Testis (tissue), 3 donors: ENCODE data around the gene MTFMT. TPM values are rescaled to one million over a fixed set of nuclear protein-coding genes. Genes with fewer than 3 reads are reported as not detected.
"Not testable (repeated sequence)": the region's sequence is repeated elsewhere in the genome, so short reads cannot be mapped to it uniquely, and the experiment has no call there.

ENCODE experiments used
- DNase-seq: peaks from one replicate; pipeline ENCODE4 v3.0.0-alpha.2; 2019
- H3K27ac ChIP-seq, 2 donors: fragments of 200-600 bp; sonication (generic); one replicate each; pipeline ENCODE4 v1.5.1; 2019
- H3K27me3 ChIP-seq: fragments of 200-600 bp; sonication (generic); one replicate; pipeline ENCODE4 v1.5.1; 2019
- H3K36me3 ChIP-seq: fragments of 200-600 bp; sonication (generic); one replicate; pipeline ENCODE4 v1.5.1; 2017; ENCODE audit warnings: low read depth; ENCODE audit errors: missing control alignments
- H3K4me1 ChIP-seq: fragments of 200-600 bp; sonication (generic); one replicate; pipeline ENCODE4 v1.5.1; 2019
- H3K4me3 ChIP-seq, 2 donors: fragments of 200-600 bp; sonication (generic); one replicate each; pipeline ENCODE4 v1.5.1; 2017 to 2019
- H3K9me3 ChIP-seq: fragments of 200-600 bp; sonication (generic); one replicate; pipeline ENCODE4 v1.5.1; 2017
- CTCF ChIP-seq, 3 experiments: fragments of 450-650 bp in 2 of 3; fragments of 200-600 bp in 1 of 3; sonication (generic) in 1 of 3; IDR thresholded peaks; one replicate each; pipeline ENCODE4 v1.5.1; 2016 to 2019; ENCODE audit warnings: antibody characterized with exemption in 3 of 3, mild to moderate bottlenecking in 2 of 3, moderate library complexity in 1 of 3
- POLR2A ChIP-seq: fragments of 450-650 bp; IDR thresholded peaks from one replicate; pipeline ENCODE4 v1.6.1; 2017; ENCODE audit warnings: antibody characterized with exemption, mild to moderate bottlenecking, moderate library complexity
- WGBS, 2 donors: methylation state at CpG; one replicate each; pipeline ENCODE4 v1.1.5; 2018; 5-methylcytosine and 5-hydroxymethylcytosine counted together
- intact Hi-C: fragments of 100-400 bp; cut with DNase I; formaldehyde crosslinking; loops from one replicate; pipeline ENCODE4 v1.15.1; 2023; ENCODE audit warnings: low total_unique reads
- polyA plus RNA-seq: library from polyadenylated mRNA; stranded (reverse); fragments of 350-450 nt; fragmentation: Illumina TruSeq; extraction: RNeasy Lipid Tissue Mini Kit (QIAGEN cat#74804); gene quantifications from one replicate; pipeline ENCODE4 v1.2.3, GENCODE V29; 2014; ENCODE audit warnings: low read depth, low replicate concordance; ENCODE audit not compliant: insufficient read depth
- total RNA-seq, 2 donors: library from RNA; depleted of rRNA; stranded (reverse); fragments of >200 nt; gene quantifications; one replicate each; pipeline ENCODE4 v1.2.3, GENCODE V29; 2016

The MTFMT gene
- total and polyA plus RNA-seq, 3 donors from 2014 or later = 12.1 to 34.4 (median 33.9) TPM

GRCh38 chr15:65020419-65020818 is 9.0 kb downstream of the MTFMT start:
- Histone ChIP-seq H3K9me3 (no peaks in the 10 kb centered on the region), H3K4me1 (no peaks in the 10 kb centered on the region), H3K4me3 (no peak overlapping the region), H3K27me3 (no peaks in the 10 kb centered on the region), H3K36me3 (no peaks in the 10 kb centered on the region), H3K27ac (no peak overlapping the region)
- no peak for DNase-seq
- TF ChIP-seq CTCF (IDR thresholded peaks at IDR 0.05) (no peak), POLR2A (no peak)
- intact Hi-C loops = no loop called here
- WGBS, 2 donors = 79 to 96% methylated on average over 1 of the region's 1 CpG

GRCh38 chr15:65011198-65011597 is 18.2 kb downstream of the MTFMT start:
- H3K9me3 ChIP-seq, H3K27me3 ChIP-seq, H3K27ac ChIP-seq, DNase-seq, intact Hi-C loops, H3K4me3 ChIP-seq, H3K36me3 ChIP-seq, H3K4me1 ChIP-seq: not testable (repeated sequence)
- 83 to 90% methylated on average over 4 of the region's 4 CpGs for WGBS, 2 donors

GRCh38 chr15:65008983-65009382 is 20.5 kb downstream of the MTFMT start:
- H3K27ac ChIP-seq = no peak overlapping the region
- H3K27me3 ChIP-seq = no peaks in the 10 kb centered on the region
- no peaks in the 10 kb centered on the region for H3K36me3 ChIP-seq
- DNase-seq = no peak
- no peaks in the 10 kb centered on the region for H3K9me3 ChIP-seq
- WGBS, 2 donors = 51 to 76% methylated on average over 2 of the region's 2 CpGs
- TF ChIP-seq POLR2A = no peak
- no peak for TF ChIP-seq CTCF (IDR thresholded peaks at IDR 0.05)
- no peak overlapping the region for H3K4me3 ChIP-seq
- intact Hi-C loops = no loop called here
- no peaks in the 10 kb centered on the region for H3K4me1 ChIP-seq

GRCh38 chr15:65006876-65007275 is 22.6 kb downstream of the MTFMT start:
- Histone ChIP-seq H3K4me3 (no peak overlapping the region), H3K36me3 (no peaks in the 10 kb centered on the region), H3K27ac (no peak overlapping the region), H3K27me3 (no peaks in the 10 kb centered on the region), H3K4me1 (no peaks in the 10 kb centered on the region), H3K9me3 (no peaks in the 10 kb centered on the region)
- WGBS, 2 donors = 63 to 84% methylated on average over 3 of the region's 3 CpGs
- intact Hi-C loops = no loop called here
- TF ChIP-seq CTCF (IDR thresholded peaks at IDR 0.05) = no peak
- no peak for TF ChIP-seq POLR2A
- DNase-seq = no peak

- intact Hi-C loops = no loop called here
- 89% methylated on average over 3 of the region's 3 CpGs for WGBS, 2 donors
- Histone ChIP-seq H3K4me3 (no peak overlapping the region), H3K4me1 (no peaks in the 10 kb centered on the region), H3K36me3 (no peaks in the 10 kb centered on the region), H3K27ac (no peak overlapping the region), H3K9me3 (no peaks in the 10 kb centered on the region), H3K27me3 (no peaks in the 10 kb centered on the region)
- no peak for DNase-seq
- TF ChIP-seq POLR2A = no peak
Measured at GRCh38 chr15:65004993-65005392, 24.4 kb downstream of the MTFMT start.

GRCh38 chr15:64997745-64998375 is 31.6 kb downstream of the MTFMT start:
- no peak for TF ChIP-seq CTCF (IDR thresholded peaks at IDR 0.05)
- no peak for TF ChIP-seq POLR2A
- H3K27ac ChIP-seq = no peak overlapping the region
- H3K9me3 ChIP-seq = no peaks in the 10 kb centered on the region
- 92% methylated on average over 4 of the region's 4 CpGs for WGBS, 2 donors
- DNase-seq = no peak
- no peaks in the 10 kb centered on the region for H3K36me3 ChIP-seq
- no peaks in the 10 kb centered on the region for H3K27me3 ChIP-seq
- no peaks in the 10 kb centered on the region for H3K4me1 ChIP-seq
- intact Hi-C loops = no loop called here
- no peak overlapping the region for H3K4me3 ChIP-seq
